SU-DHL-6 (cell line): ENCODE measurements around the gene CLCN4.

ENCODE experiments used
- H2AFZ ChIP-seq: fragments of 200-600 bp; sonication (generic); 2 replicates; pipeline ENCODE4 v1.6.1; 2014; ENCODE audit warnings: low read depth, mild to moderate bottlenecking, moderate library complexity, mixed read lengths, antibody characterized with exemption, low read length; ENCODE audit not compliant: severe bottlenecking
- H3F3A ChIP-seq: fragments of 200-600 bp; shearing (Covaris generic); 2 replicates; pipeline ENCODE4 v1.6.0; 2016; ENCODE audit warnings: antibody characterized with exemption, mild to moderate bottlenecking; ENCODE audit not compliant: insufficient read depth
- H3K27ac ChIP-seq: fragments of 200-600 bp; sonication (generic); 2 replicates; pipeline ENCODE4 v1.5.1; 2016; ENCODE audit warnings: low read depth, mild to moderate bottlenecking, low read length, moderate library complexity, mixed read lengths
- H3K27me3 ChIP-seq: fragments of 200-600 bp; sonication (generic), shearing (Covaris generic); 2 replicates; pipeline ENCODE4 v1.6.0; 2014; ENCODE audit warnings: mild to moderate bottlenecking, low read length
- H3K36me3 ChIP-seq: fragments of 200-600 bp; sonication (generic); 2 replicates; pipeline ENCODE4 v1.6.1; 2014; ENCODE audit warnings: mild to moderate bottlenecking, low read length, mixed read lengths
- H3K4me2 ChIP-seq: fragments of 300-600, 200-600 bp; shearing (Covaris generic), sonication (generic); 2 replicates; pipeline ENCODE4 v1.6.0; 2014; ENCODE audit warnings: low read length, low read depth, mild to moderate bottlenecking; ENCODE audit not compliant: poor library complexity, severe bottlenecking
- H3K4me3 ChIP-seq: fragments of 200-600 bp; sonication (generic); 2 replicates; pipeline ENCODE4 v1.5.1; 2014; ENCODE audit warnings: antibody characterized with exemption, low read length, mild to moderate bottlenecking, mixed read lengths; ENCODE audit not compliant: insufficient read depth, poor library complexity, severe bottlenecking
- H3K79me2 ChIP-seq: fragments of 200-600 bp; sonication (generic); 2 replicates; pipeline ENCODE4 v1.6.1; 2014; ENCODE audit warnings: mild to moderate bottlenecking, low read length, moderate library complexity; ENCODE audit not compliant: insufficient read depth
- H3K9ac ChIP-seq: fragments of 200-600 bp; sonication (generic); 2 replicates; pipeline ENCODE4 v1.7.0; 2014; ENCODE audit warnings: mild to moderate bottlenecking, low read length
- H3K9me2 ChIP-seq: fragments of 200-600 bp; sonication (generic); replicated peaks from 2 replicates; pipeline ENCODE4 v1.6.1; 2014; ENCODE audit warnings: low read length; ENCODE audit not compliant: insufficient read depth
- H3K9me3 ChIP-seq: fragments of 200-600 bp; sonication (generic); 2 replicates; pipeline ENCODE4 v1.6.1; 2014; ENCODE audit warnings: low read length, mixed read lengths; ENCODE audit not compliant: insufficient read depth
- H4K20me1 ChIP-seq: fragments of 200-600 bp; sonication (generic); 2 replicates; pipeline ENCODE4 v1.6.1; 2014; ENCODE audit warnings: low read depth, mild to moderate bottlenecking, antibody characterized with exemption, low read length, moderate library complexity, mixed read lengths
- EZH2phosphoT487 ChIP-seq: fragments of 200-600 bp; sonication (generic), shearing (Covaris generic); conservative IDR thresholded peaks from 2 replicates; pipeline ENCODE4 v1.6.1; 2018; ENCODE audit warnings: mild to moderate bottlenecking, antibody characterized with exemption, low read length, moderate library complexity, mixed read lengths
- TF ChIP-seq, protein P1 (sequence below): fragments of 200-600 bp; sonication (generic); IDR thresholded peaks from one replicate; pipeline ENCODE4 v1.5.1; 2017; ENCODE audit warnings: antibody characterized with exemption, mild to moderate bottlenecking, low read length, moderate library complexity; ENCODE audit not compliant: insufficient read depth, poor library complexity, severe bottlenecking

The CLCN4 gene

GRCh38 chrX:10178866-10179463 lies 22.2 kb downstream of the CLCN4 start:
- TF ChIP-seq, protein P1, sequence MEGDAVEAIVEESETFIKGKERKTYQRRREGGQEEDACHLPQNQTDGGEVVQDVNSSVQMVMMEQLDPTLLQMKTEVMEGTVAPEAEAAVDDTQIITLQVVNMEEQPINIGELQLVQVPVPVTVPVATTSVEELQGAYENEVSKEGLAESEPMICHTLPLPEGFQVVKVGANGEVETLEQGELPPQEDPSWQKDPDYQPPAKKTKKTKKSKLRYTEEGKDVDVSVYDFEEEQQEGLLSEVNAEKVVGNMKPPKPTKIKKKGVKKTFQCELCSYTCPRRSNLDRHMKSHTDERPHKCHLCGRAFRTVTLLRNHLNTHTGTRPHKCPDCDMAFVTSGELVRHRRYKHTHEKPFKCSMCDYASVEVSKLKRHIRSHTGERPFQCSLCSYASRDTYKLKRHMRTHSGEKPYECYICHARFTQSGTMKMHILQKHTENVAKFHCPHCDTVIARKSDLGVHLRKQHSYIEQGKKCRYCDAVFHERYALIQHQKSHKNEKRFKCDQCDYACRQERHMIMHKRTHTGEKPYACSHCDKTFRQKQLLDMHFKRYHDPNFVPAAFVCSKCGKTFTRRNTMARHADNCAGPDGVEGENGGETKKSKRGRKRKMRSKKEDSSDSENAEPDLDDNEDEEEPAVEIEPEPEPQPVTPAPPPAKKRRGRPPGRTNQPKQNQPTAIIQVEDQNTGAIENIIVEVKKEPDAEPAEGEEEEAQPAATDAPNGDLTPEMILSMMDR: no peak
- TF ChIP-seq EZH2phosphoT487: no peak
- Histone ChIP-seq H4K20me1 (no peaks in the 10 kb centered on the region), H3K27ac (no peak overlapping the region)

DNA sequence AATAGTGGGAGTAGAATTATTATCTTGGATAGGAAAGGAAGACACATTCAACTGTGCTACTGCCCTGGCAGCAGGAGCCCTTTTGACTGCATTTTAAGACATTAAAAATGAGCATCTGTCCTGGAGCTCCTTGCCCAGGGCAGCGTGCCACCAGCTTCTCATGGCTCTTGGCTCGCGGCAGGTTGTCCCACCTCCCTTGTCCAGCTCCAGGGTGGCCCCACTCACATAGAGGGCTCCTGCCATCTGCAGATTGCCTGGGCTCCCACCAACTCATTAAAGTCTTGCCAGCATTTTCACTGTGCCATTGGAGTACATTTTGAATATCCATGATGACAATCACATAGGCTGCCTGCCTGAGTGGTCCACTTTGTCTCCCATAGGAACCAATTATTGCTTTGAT lies 27.0 kb downstream of the CLCN4 start:
- Histone ChIP-seq H3K27ac (no peak overlapping the region), H3K4me2 (no peak overlapping the region), H4K20me1 (no peaks in the 10 kb centered on the region), H3K27me3 (no peaks in the 10 kb centered on the region), H3K9me3 (no peaks in the 10 kb centered on the region), H3K9me2 (no peaks in the 10 kb centered on the region), H3K4me3 (no peak overlapping the region), H3K36me3 (no peaks in the 10 kb centered on the region), H2AFZ (no peak overlapping the region), H3K9ac (no peak overlapping the region), H3K79me2 (no peaks in the 10 kb centered on the region), H3F3A (no peaks in the 10 kb centered on the region)
- TF ChIP-seq, protein P1: no peak
- no peak for TF ChIP-seq EZH2phosphoT487

More at GRCh38 chrX:10178866-10179463, 22.2 kb downstream of the CLCN4 start:
- no peaks in the 10 kb centered on the region for H3K27me3 ChIP-seq
- H2AFZ ChIP-seq: no peak overlapping the region
- no peak overlapping the region for H3K4me2 ChIP-seq
- H3K4me3 ChIP-seq: no peak overlapping the region
- H3K9me2 ChIP-seq: no peaks in the 10 kb centered on the region
- no peaks in the 10 kb centered on the region for H3K79me2 ChIP-seq
- no peaks in the 10 kb centered on the region for H3K36me3 ChIP-seq
- no peak overlapping the region for H3K9ac ChIP-seq
- no peaks in the 10 kb centered on the region for H3F3A ChIP-seq
- H3K9me3 ChIP-seq: no peaks in the 10 kb centered on the region

DNA sequence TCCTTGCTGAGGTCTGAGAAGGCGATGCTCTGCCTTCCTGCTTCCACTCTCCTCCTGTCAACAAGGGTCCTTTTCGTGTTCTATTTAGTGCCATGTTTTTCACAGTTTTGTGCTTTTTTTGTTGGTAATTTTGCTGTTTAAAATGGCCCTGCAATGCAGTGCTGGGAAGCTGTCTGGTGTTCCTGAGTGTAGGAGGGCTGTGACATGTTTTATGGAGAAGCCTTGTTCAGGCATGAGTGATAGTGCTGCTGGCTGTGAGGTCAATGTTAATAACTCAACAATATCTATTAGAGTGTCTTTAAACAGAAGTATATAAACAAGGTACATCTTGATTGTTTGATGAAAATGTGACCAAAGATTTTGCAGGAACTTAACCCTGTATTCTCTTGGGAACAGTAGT lies 27.6 kb downstream of the CLCN4 start:
- Histone ChIP-seq H3K27me3 (no peaks in the 10 kb centered on the region), H3F3A (no peaks in the 10 kb centered on the region), H3K9me2 (no peaks in the 10 kb centered on the region), H4K20me1 (no peaks in the 10 kb centered on the region), H3K9me3 (no peaks in the 10 kb centered on the region), H3K9ac (no peak overlapping the region), H3K36me3 (no peaks in the 10 kb centered on the region), H3K79me2 (no peaks in the 10 kb centered on the region), H2AFZ (no peak overlapping the region), H3K4me3 (no peak overlapping the region), H3K4me2 (no peak overlapping the region), H3K27ac (no peak overlapping the region)
- TF ChIP-seq EZH2phosphoT487: no peak
- TF ChIP-seq, protein P1: no peak
